GM12878 (cell line): Measurements from ENCODE around the gene BCORL1. TPM values are rescaled to one million over a fixed set of nuclear protein-coding genes. Genes with fewer than 3 reads are reported as not detected.

ENCODE experiments used
- ATAC-seq: fragments of 200-7000 bp; cut with Tn5 transposase; 3 replicates; pipeline ENCODE4 v1.9.1; 2020; ENCODE audit warnings: mild to moderate bottlenecking, moderate library complexity
- BruUV-seq: library from RNA; stranded (reverse); fragments of 400-500 nt; replicated peaks from 2 replicates; lab custom pipeline; 2021; lab: Mats Ljungman, UMichigan
- CTCF ChIA-PET: fragments of 300-600 bp; sonication (Branson Sonifier 250); formaldehyde crosslinking; extraction: SDS; loops from one replicate; lab custom pipeline; 2021; ENCODE audit warnings: inconsistent platforms; lab: Yijun Ruan, JAX
- POLR2A ChIA-PET: fragments of 350-600 bp; formaldehyde crosslinking; extraction: SDS; loops from one replicate; lab custom pipeline; 2021; ENCODE audit warnings: inconsistent platforms; lab: Charles Lee
- RAD21 ChIA-PET: fragments of 300-600 bp; sonication (Branson Sonifier 250); formaldehyde crosslinking; loops from one replicate; lab custom pipeline; 2023; ENCODE audit warnings: antibody characterized with exemption; ENCODE audit not compliant: unreplicated experiment; lab: Charles Lee
- SMC1A ChIA-PET: fragments of 300-600 bp; sonication (Branson Sonifier 250); formaldehyde crosslinking; loops from one replicate; lab custom pipeline; 2023; ENCODE audit not compliant: unreplicated experiment, uncharacterized antibody; lab: Charles Lee
- DNase-seq: peaks from one replicate; pipeline ENCODE4 v3.0.0-alpha.2; 2011; ENCODE audit warnings: low read depth, low spot score
- FAIRE-seq: peaks from 3 replicates; lab custom pipeline; 2011; peaks lifted over from hg19 to GRCh38; lab: Jason Lieb, UNC
- H2AFZ ChIP-seq: 2 replicates; pipeline ENCODE4 v1.6.0; 2011; ENCODE audit warnings: low read depth, low read length, control low read depth; ENCODE audit not compliant: control insufficient read depth
- H3K27ac ChIP-seq: 2 replicates; pipeline ENCODE4 v1.5.1; 2011; ENCODE audit warnings: control low read depth; ENCODE audit not compliant: control insufficient read depth, insufficient read depth
- H3K27me3 ChIP-seq, 2 experiments: replicated peaks in 1 of 2; 2 replicates each; pipeline versions ENCODE4 v1.6.0 to v1.6.1; 2011; ENCODE audit warnings: low read length in 1 of 2; ENCODE audit not compliant: control insufficient read depth in 2 of 2, insufficient read depth in 2 of 2
- H3K36me3 ChIP-seq, 2 experiments: 2 replicates each; pipeline ENCODE4 v1.5.1; 2011; ENCODE audit warnings: low read length in 1 of 2; ENCODE audit not compliant: control insufficient read depth in 2 of 2, insufficient read depth in 2 of 2
- H3K4me1 ChIP-seq: 2 replicates; pipeline ENCODE4 v1.6.1; 2011; ENCODE audit warnings: mild to moderate bottlenecking, low read length, moderate library complexity, mixed read lengths; ENCODE audit not compliant: control insufficient read depth, insufficient read depth
- H3K4me2 ChIP-seq: 2 replicates; pipeline ENCODE4 v1.6.0; 2011; ENCODE audit warnings: control low read depth; ENCODE audit not compliant: control insufficient read depth, insufficient read depth
- H3K4me3 ChIP-seq: fragments of 200-600 bp; sonication (generic); 2 replicates; pipeline ENCODE4 v1.5.1; 2016
- H3K79me2 ChIP-seq: 2 replicates; pipeline ENCODE4 v1.6.0; 2011; ENCODE audit warnings: low read length; ENCODE audit not compliant: control insufficient read depth, insufficient read depth
- H3K9ac ChIP-seq: 2 replicates; pipeline ENCODE4 v1.8.0; 2011; ENCODE audit warnings: low read length, control low read depth, mixed read lengths; ENCODE audit not compliant: control insufficient read depth, insufficient read depth
- H3K9me3 ChIP-seq: replicated peaks from 3 replicates; pipeline ENCODE4 v1.5.1; 2011; ENCODE audit warnings: mild to moderate bottlenecking, low read length; ENCODE audit not compliant: control insufficient read depth, insufficient read depth
- H4K20me1 ChIP-seq: 2 replicates; pipeline ENCODE4 v1.6.0; 2011; ENCODE audit not compliant: control insufficient read depth, insufficient read depth
- BCL3 ChIP-seq: IDR thresholded peaks from 2 replicates; pipeline ENCODE4 v1.6.1; 2011; ENCODE audit warnings: borderline replicate concordance, low read depth, mild to moderate bottlenecking, moderate library complexity, low read length; ENCODE audit not compliant: insufficient read depth, poor library complexity, severe bottlenecking
- BCLAF1 ChIP-seq: fragments of 450-650 bp; IDR thresholded peaks from 2 replicates; pipeline ENCODE4 v1.6.1; 2017; ENCODE audit warnings: antibody characterized with exemption, mild to moderate bottlenecking, moderate library complexity
- E2F8 ChIP-seq: fragments of 450-650 bp; IDR thresholded peaks from 2 replicates; pipeline ENCODE4 v1.6.1; 2018; ENCODE audit warnings: mild to moderate bottlenecking, low read depth, moderate library complexity; ENCODE audit not compliant: partially characterized antibody
- ESRRA ChIP-seq: IDR thresholded peaks from 2 replicates; pipeline ENCODE4 v1.6.1; 2012; ENCODE audit warnings: mild to moderate bottlenecking, low read length, improper control_type of control experiment
- LARP7 ChIP-seq: fragments of 450-650 bp; IDR thresholded peaks from 2 replicates; pipeline ENCODE4 v1.6.1; 2017; ENCODE audit warnings: mild to moderate bottlenecking
- NR2C2 ChIP-seq: IDR thresholded peaks from 2 replicates; pipeline ENCODE4 v1.6.1; 2011; ENCODE audit warnings: borderline replicate concordance, low read depth; ENCODE audit not compliant: control insufficient read depth, insufficient read length
- SREBF1 ChIP-seq: IDR thresholded peaks from 2 replicates; pipeline ENCODE4 v1.6.1; 2012; ENCODE audit warnings: mild to moderate bottlenecking, low read length
- STAT1 ChIP-seq: fragments of 450-650 bp; conservative IDR thresholded peaks from 2 replicates; pipeline ENCODE4 v1.6.1; 2014; ENCODE audit warnings: antibody characterized with exemption, mild to moderate bottlenecking
- ZNF217 ChIP-seq: fragments of 450-650 bp; IDR thresholded peaks from 2 replicates; pipeline ENCODE4 v1.6.1; 2017; ENCODE audit warnings: antibody characterized with exemption, mild to moderate bottlenecking
- ZNF24 ChIP-seq: fragments of 450-650 bp; IDR thresholded peaks from 2 replicates; pipeline ENCODE4 v1.6.1; 2017; ENCODE audit warnings: antibody characterized with exemption, mild to moderate bottlenecking
- WGBS: methylation state at CpG from one replicate; pipeline ENCODE4 v1.1.6; 2016; ENCODE audit warnings: low lambda C conversion rate; ENCODE audit not compliant: insufficient replicate concordance, insufficient coverage; ENCODE audit errors: missing lambda C conversion rate; 5-methylcytosine and 5-hydroxymethylcytosine counted together
- in situ Hi-C: fragments of 300-500 bp; cut with MboI; formaldehyde crosslinking; loops from 9 replicates; pipeline ENCODE4 v1.14.3; 2018; ENCODE audit warnings: mixed read lengths
- intact Hi-C: fragments of 100-400 bp; cut with micrococcal nuclease; formaldehyde crosslinking; loops from one replicate; pipeline ENCODE4 v1.14.2; 2022; ENCODE audit not compliant: unreplicated experiment
- polyA plus RNA-seq, 11 experiments: library from polyadenylated mRNA; depleted of rRNA in 4 of 11; unstranded in 6 of 11; stranded (reverse) in 5 of 11; fragments of >200 nt; fragmentation: Nextera tagmentation in 4 of 11; fragmentation: Illumina TruSeq in 1 of 11; extraction: Ambion mirVana in 4 of 11; extraction: Trizol in 1 of 11; gene quantifications; 1 replicate in 1 of 11; 2 replicates in 10 of 11; pipeline versions ENCODE4 v1.2.1 to v1.2.3, GENCODE V29; 2011 to 2016; ENCODE audit warnings: inconsistent platforms in 2 of 11, missing spikeins in 2 of 11, low read depth in 1 of 11
- total RNA-seq, 4 experiments: library from RNA; depleted of rRNA in 3 of 4; stranded (reverse); fragments of >200 nt in 3 of 4; fragmentation: Illumina TruSeq in 1 of 4; extraction: Trizol in 1 of 4; gene quantifications; 2 replicates each; pipeline versions ENCODE4 v1.2.1 to v1.2.3, GENCODE V29; 2013 to 2021
- TF ChIP-seq, protein P1 (sequence below): fragments of 450-650 bp; formaldehyde crosslinking; IDR thresholded peaks from 2 replicates; pipeline ENCODE4 v1.4.0; 2020; ENCODE audit warnings: mild to moderate bottlenecking, moderate library complexity

The BCORL1 gene
- total and polyA plus RNA-seq, 10 of the 15 experiments (the other 5 are each of a cell fraction or from before 2014, with no cell fraction given), result 0.16 to 7.2 (median 0.94) TPM

DNA sequence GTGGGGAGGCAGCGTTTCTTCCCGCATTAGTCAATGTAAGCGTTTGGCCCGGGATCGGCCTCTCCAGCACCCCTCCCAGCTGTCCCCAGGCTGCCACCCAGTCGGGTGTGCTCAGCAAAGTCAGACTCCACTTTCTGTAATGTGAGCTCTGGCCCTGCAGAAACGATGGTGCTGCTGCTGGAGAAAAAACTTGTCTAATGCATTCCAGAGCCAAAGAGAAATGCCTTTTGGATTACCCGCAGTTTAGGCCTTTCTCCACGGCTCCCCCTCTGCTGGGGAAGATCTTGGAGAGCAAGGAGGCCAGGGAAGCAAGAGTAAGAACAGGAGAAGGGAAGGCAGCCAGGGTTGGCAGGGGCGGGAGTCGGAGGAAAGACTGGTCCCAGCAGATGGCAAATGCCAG lies 72.7 kb downstream of the BCORL1 start:
- H4K20me1 ChIP-seq, result no peaks in the 10 kb centered on the region
- H3K9ac ChIP-seq, result no peak overlapping the region
- in situ Hi-C loops, result loop anchor here (25.0 kb wide), 1 partner anchor 443 kb away; no protein-coding TSS in a partner anchor
- no peaks in the 10 kb centered on the region for H3K36me3 ChIP-seq
- no TSS peak for BruUV-seq
- intact Hi-C loops, result no loop called here
- DNase-seq (no peak), FAIRE-seq (no peak), ATAC-seq (no peak)
- H2AFZ ChIP-seq, result no peak overlapping the region
- H3K9me3 ChIP-seq, result no peaks in the 10 kb centered on the region
- ChIA-PET CTCF (interaction anchor here (2.4 kb wide), 1 partner anchor 129 kb away, joined by 7 read pairs; no protein-coding TSS in a partner anchor), POLR2A (no interaction called here), RAD21 (no interaction called here), SMC1A (no interaction called here)
- H3K4me2 ChIP-seq, result no peak overlapping the region
- no peaks in the 10 kb centered on the region for H3K4me1 ChIP-seq
- H3K4me3 ChIP-seq, result no peak overlapping the region
- H3K27me3 ChIP-seq, result no peaks in the 10 kb centered on the region
- H3K27ac ChIP-seq, result no peak overlapping the region
- H3K79me2 ChIP-seq, result no peaks in the 10 kb centered on the region
- WGBS, result 60% methylated on average over 10 of the region's 11 CpGs
- TF ChIP-seq ESRRA (no peak), STAT1 (no peak), ZNF24 (no peak), ZNF217 (no peak), SREBF1 (no peak), NR2C2 (no peak), E2F8 (no peak), LARP7 (no peak), BCLAF1 (no peak), BCL3 (no peak)
- TF ChIP-seq, protein P1, sequence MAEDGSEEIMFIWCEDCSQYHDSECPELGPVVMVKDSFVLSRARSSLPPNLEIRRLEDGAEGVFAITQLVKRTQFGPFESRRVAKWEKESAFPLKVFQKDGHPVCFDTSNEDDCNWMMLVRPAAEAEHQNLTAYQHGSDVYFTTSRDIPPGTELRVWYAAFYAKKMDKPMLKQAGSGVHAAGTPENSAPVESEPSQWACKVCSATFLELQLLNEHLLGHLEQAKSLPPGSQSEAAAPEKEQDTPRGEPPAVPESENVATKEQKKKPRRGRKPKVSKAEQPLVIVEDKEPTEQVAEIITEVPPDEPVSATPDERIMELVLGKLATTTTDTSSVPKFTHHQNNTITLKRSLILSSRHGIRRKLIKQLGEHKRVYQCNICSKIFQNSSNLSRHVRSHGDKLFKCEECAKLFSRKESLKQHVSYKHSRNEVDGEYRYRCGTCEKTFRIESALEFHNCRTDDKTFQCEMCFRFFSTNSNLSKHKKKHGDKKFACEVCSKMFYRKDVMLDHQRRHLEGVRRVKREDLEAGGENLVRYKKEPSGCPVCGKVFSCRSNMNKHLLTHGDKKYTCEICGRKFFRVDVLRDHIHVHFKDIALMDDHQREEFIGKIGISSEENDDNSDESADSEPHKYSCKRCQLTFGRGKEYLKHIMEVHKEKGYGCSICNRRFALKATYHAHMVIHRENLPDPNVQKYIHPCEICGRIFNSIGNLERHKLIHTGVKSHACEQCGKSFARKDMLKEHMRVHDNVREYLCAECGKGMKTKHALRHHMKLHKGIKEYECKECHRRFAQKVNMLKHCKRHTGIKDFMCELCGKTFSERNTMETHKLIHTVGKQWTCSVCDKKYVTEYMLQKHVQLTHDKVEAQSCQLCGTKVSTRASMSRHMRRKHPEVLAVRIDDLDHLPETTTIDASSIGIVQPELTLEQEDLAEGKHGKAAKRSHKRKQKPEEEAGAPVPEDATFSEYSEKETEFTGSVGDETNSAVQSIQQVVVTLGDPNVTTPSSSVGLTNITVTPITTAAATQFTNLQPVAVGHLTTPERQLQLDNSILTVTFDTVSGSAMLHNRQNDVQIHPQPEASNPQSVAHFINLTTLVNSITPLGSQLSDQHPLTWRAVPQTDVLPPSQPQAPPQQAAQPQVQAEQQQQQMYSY, result no peak
